ENCODE measurements around the gene REX1BD. TPM values are rescaled to one million over a fixed set of nuclear protein-coding genes. Genes with fewer than 3 reads are reported as not detected.
A peak's percentile ranks its signal among the peaks of the same experiment; 100 is the strongest.

The REX1BD gene
- total and polyA plus RNA-seq, 2 donors: 72.2 to 104 TPM

DNA sequence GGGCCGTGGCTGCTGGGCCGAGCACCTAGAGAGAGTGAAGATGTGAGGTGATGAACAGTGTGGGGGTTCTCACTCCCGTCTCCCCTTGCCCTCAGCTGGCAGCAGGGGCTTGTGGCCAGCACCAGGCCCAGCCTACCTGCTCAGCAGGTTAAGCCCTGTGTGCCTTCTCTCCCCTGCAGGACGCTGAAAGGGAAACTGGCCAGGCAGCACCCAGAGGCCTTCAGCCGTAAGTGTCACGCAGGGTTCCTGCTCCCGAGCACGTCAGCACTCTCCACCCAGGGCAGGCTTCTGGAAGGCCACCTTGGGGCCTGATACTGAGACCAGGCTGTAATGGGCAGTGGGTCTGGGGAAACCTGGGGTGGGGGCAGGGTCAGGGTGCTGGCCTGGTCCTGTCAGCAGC is 21.6 kb upstream of the REX1BD start:
- no peaks in the 10 kb centered on the region for H3K9me3 ChIP-seq (ENCODE audit: control insufficient read depth in 2 of 2, insufficient read depth in 1 of 2, low read length in 1 of 2)
- no peak overlapping the region for H3K4me3 ChIP-seq (ENCODE audit: low read length in 2 of 2)
- DNase-seq (ENCODE audit: low read depth in 6 of 9, low spot score in 9 of 9): no peak
- H3K27me3 ChIP-seq (ENCODE audit: control insufficient read depth in 2 of 2, insufficient read depth in 1 of 2, low read length in 1 of 2): no peaks in the 10 kb centered on the region
- 98% methylated on average over 8 of the region's 8 CpGs for WGBS
- no peak overlapping the region for H3K27ac ChIP-seq (ENCODE audit: low read depth in 1 of 2, low read length in 1 of 2)
- H3K4me1 ChIP-seq (ENCODE audit: control insufficient read depth in 2 of 2, insufficient read depth in 2 of 2, low read length in 2 of 2): peaks cover 0 to 4% of the 10 kb centered on the region in 2 donors
- H3K36me3 ChIP-seq (ENCODE audit: control insufficient read depth in 2 of 2, insufficient read depth in 2 of 2, low read length in 1 of 2): peaks cover 60 to 66% of the 10 kb centered on the region in 2 donors

DNA sequence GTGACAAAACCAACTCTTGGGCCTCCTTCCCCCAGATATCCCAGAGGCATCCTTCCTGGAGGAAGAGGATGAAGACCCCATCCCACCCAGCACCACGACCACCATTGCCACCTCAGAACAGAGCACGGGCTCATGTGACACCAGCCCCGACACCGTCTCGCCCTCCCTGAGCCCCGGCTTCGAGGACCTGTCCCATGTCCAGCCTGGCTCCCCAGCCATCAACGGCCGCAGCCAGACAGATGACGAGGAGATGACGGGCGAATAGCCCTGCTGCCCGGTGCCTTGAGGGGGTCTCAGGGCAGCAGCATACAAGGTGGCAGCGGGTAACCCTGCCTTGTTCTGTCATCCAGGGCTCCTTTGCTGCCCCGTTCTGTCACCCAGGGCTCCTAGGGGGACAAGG is 20.2 kb upstream of the REX1BD start:
- H3K4me1 ChIP-seq (ENCODE audit: control insufficient read depth in 2 of 2, insufficient read depth in 2 of 2, low read length in 2 of 2): peaks cover 12 to 15% of the 10 kb centered on the region in 2 donors
- no peaks in the 10 kb centered on the region for H3K9me3 ChIP-seq (ENCODE audit: control insufficient read depth in 2 of 2, insufficient read depth in 1 of 2, low read length in 1 of 2)
- no peak overlapping the region for H3K27ac ChIP-seq (ENCODE audit: low read depth in 1 of 2, low read length in 1 of 2)
- no peak for DNase-seq (ENCODE audit: low read depth in 6 of 9, low spot score in 9 of 9)
- no peaks in the 10 kb centered on the region for H3K27me3 ChIP-seq (ENCODE audit: control insufficient read depth in 2 of 2, insufficient read depth in 1 of 2, low read length in 1 of 2)
- no peak overlapping the region for H3K4me3 ChIP-seq (ENCODE audit: low read length in 2 of 2)
- WGBS: 98% methylated on average over 15 of the region's 15 CpGs
- H3K36me3 ChIP-seq (ENCODE audit: control insufficient read depth in 2 of 2, insufficient read depth in 2 of 2, low read length in 1 of 2): peaks cover 52 to 62% of the 10 kb centered on the region in 2 donors

DNA sequence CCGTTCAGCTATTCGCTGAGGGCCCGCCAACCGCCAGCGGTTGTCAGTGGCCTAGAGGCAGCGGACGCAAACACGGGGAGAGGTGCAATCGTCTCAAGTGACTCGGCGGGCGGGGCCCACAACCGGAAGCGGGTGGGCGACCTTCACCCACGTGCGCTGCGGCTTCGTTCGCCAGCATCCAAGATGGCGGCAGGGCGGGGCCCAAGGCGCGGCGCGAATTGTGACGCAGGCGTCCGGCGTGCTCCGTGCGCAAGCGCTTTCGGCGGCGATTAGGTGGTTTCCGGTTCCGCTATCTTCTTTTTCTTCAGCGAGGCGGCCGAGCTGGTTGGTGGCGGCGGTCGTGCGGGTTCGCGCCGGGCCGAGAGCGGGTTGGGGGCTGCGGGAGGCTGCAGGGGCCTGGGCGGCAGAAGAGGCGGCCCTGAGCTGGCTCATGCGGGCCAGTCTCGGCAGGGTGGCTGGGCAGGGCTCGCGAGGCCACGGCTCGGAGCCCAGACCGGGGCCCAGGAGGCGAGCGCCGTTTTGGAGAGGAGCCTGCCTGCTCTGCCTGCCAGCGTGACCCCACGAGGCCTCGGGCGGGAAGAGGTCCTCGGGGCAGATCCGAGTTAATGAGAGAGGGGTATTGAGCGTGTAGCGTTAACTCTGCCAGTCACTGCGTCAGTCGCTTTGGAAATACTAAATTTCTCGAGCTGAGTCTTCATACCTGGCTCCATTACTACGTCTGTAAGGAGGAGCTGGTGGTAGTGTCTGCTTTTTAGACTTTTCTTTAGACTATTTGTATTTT is 16.8 kb upstream of the REX1BD start, which contains the start of gene UBA52:
TSS of gene UBA52 (plus strand) at position 294 of the 781 bp plus-strand sequence. CDS start 1,444 bp downstream, outside the sequence.
- Histone ChIP-seq H3K9me3 (ENCODE audit: control insufficient read depth in 2 of 2, insufficient read depth in 1 of 2, low read length in 1 of 2) (no peaks in the 10 kb centered on the region), H3K4me3 (ENCODE audit: low read length in 2 of 2) (peak within 1 kb of the TSS; percentile 76 to 94), H3K27me3 (ENCODE audit: control insufficient read depth in 2 of 2, insufficient read depth in 1 of 2, low read length in 1 of 2) (no peaks in the 10 kb centered on the region), H3K36me3 (ENCODE audit: control insufficient read depth in 2 of 2, insufficient read depth in 2 of 2, low read length in 1 of 2) (peaks cover 57 to 61% of the 10 kb centered on the region in 2 donors), H3K27ac (ENCODE audit: low read depth in 1 of 2, low read length in 1 of 2) (peak within 1 kb of the TSS; percentile 85 to 90), H3K4me1 (ENCODE audit: control insufficient read depth in 2 of 2, insufficient read depth in 2 of 2, low read length in 2 of 2) (peaks cover 13 to 17% of the 10 kb centered on the region in 2 donors)
- under 1% methylated on average over 75 of the region's 75 CpGs for WGBS
- DNase-seq (ENCODE audit: low read depth in 6 of 9, low spot score in 9 of 9): peak; percentile 84 to 98 (median 97)

DNA sequence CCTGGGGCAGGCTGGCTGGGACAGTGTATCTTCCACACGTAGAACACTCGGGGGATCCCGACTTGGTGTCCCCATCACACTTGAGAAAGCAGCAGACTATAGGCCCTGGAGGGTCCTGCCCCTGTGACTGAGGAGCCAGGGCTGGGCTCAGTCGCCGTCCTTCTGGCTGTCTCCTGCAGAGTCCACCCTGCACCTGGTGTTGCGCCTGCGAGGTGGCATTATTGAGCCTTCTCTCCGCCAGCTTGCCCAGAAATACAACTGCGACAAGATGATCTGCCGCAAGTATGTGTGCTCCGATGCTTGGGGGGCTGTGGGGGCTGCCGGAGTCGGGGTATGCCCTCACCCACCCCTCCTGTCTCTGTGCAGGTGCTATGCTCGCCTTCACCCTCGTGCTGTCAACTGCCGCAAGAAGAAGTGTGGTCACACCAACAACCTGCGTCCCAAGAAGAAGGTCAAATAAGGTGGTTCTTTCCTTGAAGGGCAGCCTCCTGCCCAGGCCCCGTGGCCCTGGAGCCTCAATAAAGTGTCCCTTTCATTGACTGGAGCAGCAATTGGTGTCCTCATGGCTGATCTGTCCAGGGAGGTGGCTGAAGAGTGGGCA is 13.8 kb upstream of the REX1BD start:
- no peak for DNase-seq (ENCODE audit: low read depth in 6 of 9, low spot score in 9 of 9)
- 98% methylated on average over 18 of the region's 18 CpGs for WGBS
- Histone ChIP-seq H3K36me3 (ENCODE audit: control insufficient read depth in 2 of 2, insufficient read depth in 2 of 2, low read length in 1 of 2) (peaks cover 31 to 52% of the 10 kb centered on the region in 2 donors), H3K4me1 (ENCODE audit: control insufficient read depth in 2 of 2, insufficient read depth in 2 of 2, low read length in 2 of 2) (peaks cover 13 to 17% of the 10 kb centered on the region in 2 donors), H3K27ac (ENCODE audit: low read depth in 1 of 2, low read length in 1 of 2) (no peak overlapping the region), H3K4me3 (ENCODE audit: low read length in 2 of 2) (no peak overlapping the region), H3K9me3 (ENCODE audit: control insufficient read depth in 2 of 2, insufficient read depth in 1 of 2, low read length in 1 of 2) (no peaks in the 10 kb centered on the region), H3K27me3 (ENCODE audit: control insufficient read depth in 2 of 2, insufficient read depth in 1 of 2, low read length in 1 of 2) (no peaks in the 10 kb centered on the region)

DNA sequence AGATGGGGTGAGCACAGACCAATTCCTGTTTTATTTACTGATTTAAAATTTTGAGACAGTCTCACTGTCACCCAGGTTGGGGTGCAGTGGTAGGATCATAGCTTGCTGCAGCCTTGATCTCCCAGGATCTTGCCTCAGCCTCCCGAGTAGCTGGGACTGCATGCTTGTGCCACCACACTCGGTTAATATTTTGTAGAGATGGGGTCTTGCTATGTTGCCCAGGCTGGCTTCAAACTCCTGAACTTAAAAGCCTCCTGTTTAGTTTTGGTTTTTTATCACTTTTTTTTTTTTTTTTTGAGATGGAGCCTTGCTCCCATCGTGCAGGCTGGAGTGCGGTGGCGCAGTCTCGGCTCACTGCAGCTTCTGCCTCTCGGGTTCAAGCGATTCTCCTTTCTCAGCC is 12.2 kb upstream of the REX1BD start:
- no peak overlapping the region for H3K4me3 ChIP-seq (ENCODE audit: low read length in 2 of 2)
- H3K36me3 ChIP-seq (ENCODE audit: control insufficient read depth in 2 of 2, insufficient read depth in 2 of 2, low read length in 1 of 2): peaks cover 31 to 52% of the 10 kb centered on the region in 2 donors
- DNase-seq (ENCODE audit: low read depth in 6 of 9, low spot score in 9 of 9): no peak
- H3K27ac ChIP-seq (ENCODE audit: low read depth in 1 of 2, low read length in 1 of 2): no peak overlapping the region
- H3K9me3 ChIP-seq (ENCODE audit: control insufficient read depth in 2 of 2, insufficient read depth in 1 of 2, low read length in 1 of 2): no peaks in the 10 kb centered on the region
- peaks cover 13 to 14% of the 10 kb centered on the region in 2 donors for H3K4me1 ChIP-seq (ENCODE audit: control insufficient read depth in 2 of 2, insufficient read depth in 2 of 2, low read length in 2 of 2)
- H3K27me3 ChIP-seq (ENCODE audit: control insufficient read depth in 2 of 2, insufficient read depth in 1 of 2, low read length in 1 of 2): no peaks in the 10 kb centered on the region
- WGBS: 89% methylated on average over 8 of the region's 8 CpGs

- H3K36me3 ChIP-seq (ENCODE audit: control insufficient read depth in 2 of 2, insufficient read depth in 2 of 2, low read length in 1 of 2): peaks cover 31 to 52% of the 10 kb centered on the region in 2 donors
- H3K4me1 ChIP-seq (ENCODE audit: control insufficient read depth in 2 of 2, insufficient read depth in 2 of 2, low read length in 2 of 2): peaks cover 10 to 11% of the 10 kb centered on the region in 2 donors
- H3K27ac ChIP-seq (ENCODE audit: low read depth in 1 of 2, low read length in 1 of 2): no peak overlapping the region
- DNase-seq (ENCODE audit: low read depth in 6 of 9, low spot score in 9 of 9): no peak
- H3K9me3 ChIP-seq (ENCODE audit: control insufficient read depth in 2 of 2, insufficient read depth in 1 of 2, low read length in 1 of 2): no peaks in the 10 kb centered on the region
- no peak overlapping the region for H3K4me3 ChIP-seq (ENCODE audit: low read length in 2 of 2)
- WGBS: 97% methylated on average over 21 of the region's 21 CpGs
- H3K27me3 ChIP-seq (ENCODE audit: control insufficient read depth in 2 of 2, insufficient read depth in 1 of 2, low read length in 1 of 2): no peaks in the 10 kb centered on the region
These were observed 11.2 kb upstream of the REX1BD start for GRCh38 chr19:18577365-18577914.

DNA sequence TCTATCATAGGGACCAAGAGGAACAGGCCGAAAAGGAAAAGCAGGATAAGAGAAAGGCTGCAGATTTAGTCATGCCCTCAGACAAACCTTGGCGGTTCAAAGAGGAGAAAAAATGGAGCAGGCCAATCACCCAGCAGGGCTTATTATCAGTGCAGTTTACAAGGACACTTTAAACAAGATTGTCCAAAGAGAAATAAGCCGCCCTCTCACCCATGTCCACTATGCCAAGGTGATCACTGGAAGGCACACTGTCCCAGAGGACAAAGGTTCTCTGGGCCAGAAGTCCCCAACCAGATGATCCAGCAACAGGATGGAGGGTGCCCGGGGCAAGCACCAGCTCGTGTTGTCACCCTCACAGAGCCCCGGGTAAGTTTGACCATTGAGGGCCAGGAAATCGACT is 8.3 kb upstream of the REX1BD start:
- no peaks in the 10 kb centered on the region for H3K27me3 ChIP-seq (ENCODE audit: control insufficient read depth in 2 of 2, insufficient read depth in 1 of 2, low read length in 1 of 2)
- DNase-seq (ENCODE audit: low read depth in 6 of 9, low spot score in 9 of 9): no peak
- H3K9me3 ChIP-seq (ENCODE audit: control insufficient read depth in 2 of 2, insufficient read depth in 1 of 2, low read length in 1 of 2): no peaks in the 10 kb centered on the region
- WGBS: 79% methylated on average over 7 of the region's 7 CpGs
- peaks cover 9 to 28% of the 10 kb centered on the region in 2 donors for H3K36me3 ChIP-seq (ENCODE audit: control insufficient read depth in 2 of 2, insufficient read depth in 2 of 2, low read length in 1 of 2)
- no peak overlapping the region for H3K27ac ChIP-seq (ENCODE audit: low read depth in 1 of 2, low read length in 1 of 2)
- no peak overlapping the region for H3K4me3 ChIP-seq (ENCODE audit: low read length in 2 of 2)
- peaks cover 0 to 1% of the 10 kb centered on the region in 2 donors for H3K4me1 ChIP-seq (ENCODE audit: control insufficient read depth in 2 of 2, insufficient read depth in 2 of 2, low read length in 2 of 2)

- Histone ChIP-seq H3K27ac (ENCODE audit: low read depth in 1 of 2, low read length in 1 of 2) (no peak overlapping the region), H3K4me3 (ENCODE audit: low read length in 2 of 2) (no peak overlapping the region), H3K27me3 (ENCODE audit: control insufficient read depth in 2 of 2, insufficient read depth in 1 of 2, low read length in 1 of 2) (no peaks in the 10 kb centered on the region), H3K9me3 (ENCODE audit: control insufficient read depth in 2 of 2, insufficient read depth in 1 of 2, low read length in 1 of 2) (no peaks in the 10 kb centered on the region), H3K4me1 (ENCODE audit: control insufficient read depth in 2 of 2, insufficient read depth in 2 of 2, low read length in 2 of 2) (peaks cover 13 to 31% of the 10 kb centered on the region in 2 donors), H3K36me3 (ENCODE audit: control insufficient read depth in 2 of 2, insufficient read depth in 2 of 2, low read length in 1 of 2) (peaks cover 6 to 7% of the 10 kb centered on the region in 2 donors)
- no peak for DNase-seq (ENCODE audit: low read depth in 6 of 9, low spot score in 9 of 9)
- WGBS: 64% methylated on average over 2 of the region's 2 CpGs
These were observed 2.3 kb upstream of the REX1BD start for GRCh38 chr19:18586306-18586705.

DNA sequence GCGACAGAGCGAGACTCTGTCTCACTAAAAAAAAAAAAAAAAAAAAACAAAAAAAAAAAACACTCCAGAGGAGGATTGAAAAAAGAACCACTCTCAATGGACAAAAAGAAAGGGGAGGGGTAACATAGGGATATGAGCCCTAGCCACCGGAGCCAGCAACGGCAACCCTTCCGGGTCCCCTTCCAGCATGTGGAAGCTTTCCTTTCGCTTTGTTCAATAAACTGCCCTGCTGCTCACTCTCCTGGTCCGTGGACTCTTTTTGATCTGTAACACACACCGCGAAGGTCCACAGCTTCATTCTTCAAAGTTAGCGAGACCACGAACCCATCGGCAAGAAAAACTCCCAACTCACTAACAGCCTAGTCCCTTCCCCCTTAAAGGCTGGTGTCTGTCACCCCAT is 1.0 kb upstream of the REX1BD start:
- H3K9me3 ChIP-seq (ENCODE audit: control insufficient read depth in 2 of 2, insufficient read depth in 1 of 2, low read length in 1 of 2): no peaks in the 10 kb centered on the region
- 94% methylated on average over 12 of the region's 12 CpGs for WGBS
- DNase-seq (ENCODE audit: low read depth in 6 of 9, low spot score in 9 of 9): no peak

More for the DNA sequence above, 1.0 kb upstream of the REX1BD start:
- Histone ChIP-seq H3K27ac (ENCODE audit: low read depth in 1 of 2, low read length in 1 of 2) (peak overlapping the region in 1 of 2 donors; percentile 8), H3K27me3 (ENCODE audit: control insufficient read depth in 2 of 2, insufficient read depth in 1 of 2, low read length in 1 of 2) (no peaks in the 10 kb centered on the region), H3K4me1 (ENCODE audit: control insufficient read depth in 2 of 2, insufficient read depth in 2 of 2, low read length in 2 of 2) (peaks cover 13 to 31% of the 10 kb centered on the region in 2 donors), H3K36me3 (ENCODE audit: control insufficient read depth in 2 of 2, insufficient read depth in 2 of 2, low read length in 1 of 2) (peaks cover 10% of the 10 kb centered on the region in 2 donors), H3K4me3 (ENCODE audit: low read length in 2 of 2) (no peak overlapping the region)
